IMR-90 (cell line): Measurements from ENCODE around the gene SOX3. TPM values are rescaled to one million over a fixed set of nuclear protein-coding genes. Genes with fewer than 3 reads are reported as not detected.

ENCODE experiments used
- ATAC-seq: fragments of 200-7000 bp; cut with Tn5 transposase; 2 replicates; pipeline ENCODE4 v1.9.1; 2020; ENCODE audit warnings: low read depth, mild to moderate bottlenecking, moderate library complexity
- BruUV-seq: library from RNA; stranded (reverse); fragments of 400-500 nt; replicated peaks from 2 replicates; lab custom pipeline; 2021; lab: Mats Ljungman, UMichigan
- CTCF ChIA-PET: fragments of 300-600 bp; formaldehyde crosslinking; extraction: SDS; loops from one replicate; lab custom pipeline; 2021; ENCODE audit warnings: antibody characterized with exemption; lab: Yijun Ruan, JAX
- POLR2A ChIA-PET: fragments of 300-600 bp; sonication (Branson Sonifier 250); formaldehyde crosslinking; loops from one replicate; lab custom pipeline; 2022; ENCODE audit warnings: antibody characterized with exemption; ENCODE audit not compliant: unreplicated experiment; lab: Charles Lee
- DNase-seq: peaks from one replicate; pipeline ENCODE4 v3.0.0; 2013
- H2AFZ ChIP-seq: replicated peaks from 2 replicates; pipeline ENCODE3; 2013; ENCODE audit warnings: low read length, mild to moderate bottlenecking; ENCODE audit not compliant: poor library complexity
- H2AK5ac ChIP-seq: 2 replicates; pipeline ENCODE4 v1.6.1; 2013; ENCODE audit warnings: low read depth, low read length, inconsistent platforms
- H2AK9ac ChIP-seq: replicated peaks from 2 replicates; pipeline ENCODE3; 2013; ENCODE audit warnings: mild to moderate bottlenecking, low read depth, low read length, moderate library complexity; ENCODE audit not compliant: poor library complexity
- H2BK120ac ChIP-seq: 2 replicates; pipeline ENCODE4 v1.6.1; 2013; ENCODE audit warnings: low read depth, low read length, inconsistent platforms
- H2BK15ac ChIP-seq: 3 replicates; pipeline ENCODE4 v1.6.1; 2013; ENCODE audit warnings: low read depth, low read length, inconsistent platforms
- H2BK20ac ChIP-seq: 2 replicates; pipeline ENCODE4 v1.6.1; 2013; ENCODE audit warnings: low read depth, mild to moderate bottlenecking, inconsistent platforms, low read length, moderate library complexity
- H2BK5ac ChIP-seq: 2 replicates; pipeline ENCODE4 v1.6.1; 2013; ENCODE audit warnings: mild to moderate bottlenecking, low read depth, low read length, inconsistent platforms; ENCODE audit not compliant: poor library complexity, severe bottlenecking
- H3K14ac ChIP-seq: replicated peaks from 2 replicates; pipeline ENCODE4 v1.6.1; 2013; ENCODE audit warnings: low read depth, low read length, inconsistent platforms
- H3K18ac ChIP-seq: 2 replicates; pipeline ENCODE4 v1.6.1; 2013; ENCODE audit warnings: low read depth, low read length, control low read depth
- H3K23ac ChIP-seq: 2 replicates; pipeline ENCODE4 v1.6.1; 2013; ENCODE audit warnings: low read depth, low read length, inconsistent platforms
- H3K27ac ChIP-seq: 2 replicates; pipeline ENCODE4 v1.5.1; 2013; ENCODE audit warnings: mild to moderate bottlenecking, control low read depth, low read length; ENCODE audit not compliant: insufficient read depth
- H3K27me3 ChIP-seq: 2 replicates; pipeline ENCODE4 v1.6.1; 2013; ENCODE audit warnings: low read length; ENCODE audit not compliant: control insufficient read depth, insufficient read depth
- H3K36me3 ChIP-seq: 2 replicates; pipeline ENCODE4 v1.6.1; 2013; ENCODE audit warnings: low read length, mixed read lengths; ENCODE audit not compliant: control insufficient read depth, insufficient read depth
- H3K4ac ChIP-seq: 2 replicates; pipeline ENCODE4 v1.6.1; 2013; ENCODE audit warnings: low read depth, low read length, inconsistent platforms
- H3K4me1 ChIP-seq: 2 replicates; pipeline ENCODE4 v1.6.1; 2013; ENCODE audit warnings: low read length, mixed read lengths; ENCODE audit not compliant: control insufficient read depth, insufficient read depth
- H3K4me2 ChIP-seq: 2 replicates; pipeline ENCODE4 v1.6.1; 2013; ENCODE audit warnings: low read depth, mild to moderate bottlenecking, control low read depth, low read length, moderate library complexity
- H3K4me3 ChIP-seq: 2 replicates; pipeline ENCODE4 v1.5.1; 2013; ENCODE audit warnings: low read depth, mild to moderate bottlenecking, control low read depth, low read length, moderate library complexity; ENCODE audit not compliant: insufficient read depth
- H3K56ac ChIP-seq: 2 replicates; pipeline ENCODE4 v1.6.1; 2013; ENCODE audit warnings: low read length, inconsistent platforms; ENCODE audit not compliant: insufficient read depth; ENCODE audit errors: extremely low read depth
- H3K79me1 ChIP-seq, 2 experiments: 2 replicates each; pipeline ENCODE4 v1.6.1; 2013; ENCODE audit warnings: low read length in 2 of 2, inconsistent platforms in 1 of 2, low read depth in 1 of 2
- H3K9ac ChIP-seq: 2 replicates; pipeline ENCODE4 v1.6.1; 2013; ENCODE audit warnings: low read depth, low read length, control low read depth
- H3K9me1 ChIP-seq: 2 replicates; pipeline ENCODE4 v1.6.1; 2013; ENCODE audit warnings: low read length, inconsistent platforms; ENCODE audit not compliant: insufficient read depth
- H3K9me3 ChIP-seq: 2 replicates; pipeline ENCODE4 v1.6.1; 2013; ENCODE audit warnings: low read length; ENCODE audit not compliant: control insufficient read depth, insufficient read depth
- H4K20me1 ChIP-seq: 2 replicates; pipeline ENCODE4 v1.6.1; 2013; ENCODE audit warnings: low read length, inconsistent platforms; ENCODE audit not compliant: insufficient read depth
- H4K5ac ChIP-seq: 2 replicates; pipeline ENCODE4 v1.6.1; 2013; ENCODE audit warnings: mild to moderate bottlenecking, low read depth, low read length, control low read depth
- H4K8ac ChIP-seq, 2 experiments: 2 replicates each; pipeline ENCODE4 v1.6.1; 2013; ENCODE audit warnings: low read depth in 2 of 2, low read length in 2 of 2, control low read depth in 1 of 2, inconsistent platforms in 1 of 2
- H4K91ac ChIP-seq: 2 replicates; pipeline ENCODE4 v1.6.1; 2013; ENCODE audit warnings: low read depth, low read length, inconsistent platforms; ENCODE audit not compliant: insufficient read depth
- POLR2A ChIP-seq: IDR thresholded peaks from 2 replicates; pipeline ENCODE4 v1.6.1; 2012; ENCODE audit warnings: mild to moderate bottlenecking, low read depth, low read length
- SMC3 ChIP-seq: fragments of 150-350 bp; IDR thresholded peaks from 2 replicates; pipeline ENCODE4 v1.6.1; 2016; ENCODE audit warnings: low read depth, mild to moderate bottlenecking, antibody characterized with exemption, low read length, moderate library complexity
- WGBS, 2 experiments: methylation state at CpG; one replicate each; pipeline versions ENCODE4 v1.1.5 to v1.1.7; 2013; ENCODE audit warnings: missing lambda C conversion rate in 2 of 2; ENCODE audit not compliant: insufficient read length in 1 of 2; ENCODE audit errors: extremely low coverage in 2 of 2; 5-methylcytosine and 5-hydroxymethylcytosine counted together
- dilution Hi-C: fragments of 300-500 bp; cut with HindIII; formaldehyde crosslinking; loops from one replicate; pipeline ENCODE4 v1.14.3; 2018; ENCODE audit warnings: low sequenced_read_pairs; ENCODE audit not compliant: unreplicated experiment
- in situ Hi-C: fragments of 300-500 bp; cut with MboI; formaldehyde crosslinking; loops from 3 replicates; pipeline ENCODE4 v1.14.3; 2019; ENCODE audit warnings: low sequenced_read_pairs, inconsistent platforms, mixed read lengths
- intact Hi-C: fragments of 100-400 bp; cut with micrococcal nuclease; formaldehyde crosslinking; loops from 2 replicates; pipeline ENCODE4 v1.10.0; 2022
- polyA plus RNA-seq, 3 experiments: library from polyadenylated mRNA; depleted of rRNA; stranded (reverse); fragments of >200 nt; gene quantifications; 2 replicates each; pipeline ENCODE4 v1.2.3, GENCODE V29; 2012; ENCODE audit warnings: low replicate concordance in 1 of 3
- total RNA-seq: library from RNA; depleted of rRNA; stranded (reverse); fragments of >200 nt; gene quantifications from 2 replicates; pipeline ENCODE4 v1.2.3, GENCODE V29; 2012
- TF ChIP-seq, protein P1 (sequence below): conservative IDR thresholded peaks from 2 replicates; pipeline ENCODE4 v1.5.1; 2012; ENCODE audit warnings: mild to moderate bottlenecking, low read depth, low read length, improper control_type of control experiment

Gene SOX3
- total and polyA plus RNA-seq, 2 of the 4 experiments (the other 2 are of a cell fraction) = 0.03 TPM; not detected in 1

DNA sequence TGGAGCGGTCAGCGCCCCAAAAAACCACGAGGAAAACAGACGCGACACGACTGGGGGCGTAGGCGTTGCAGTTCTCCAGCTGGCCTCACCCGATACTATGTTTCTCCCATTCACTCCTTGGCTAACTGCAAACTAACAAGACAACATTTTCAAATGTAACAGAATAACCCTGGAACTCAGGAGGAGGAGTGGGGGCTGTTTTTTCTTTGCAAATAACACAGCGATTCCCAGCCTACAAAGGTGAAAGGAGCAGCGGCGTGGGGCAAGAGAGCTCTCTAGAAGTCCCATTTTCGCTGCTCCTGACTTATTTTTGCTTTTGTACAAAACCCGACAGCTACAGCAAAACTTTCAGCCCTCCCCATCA lies 1.6 kb downstream of the SOX3 start:
- Histone ChIP-seq H2BK20ac (no peak overlapping the region), H2BK5ac (no peak overlapping the region), H3K9me1 (no peaks in the 10 kb centered on the region), H3K4me2 (no peak overlapping the region), H2AK9ac (no peak overlapping the region), H3K4ac (no peak overlapping the region), H3K9ac (no peak overlapping the region), H3K4me3 (no peak overlapping the region), H3K9me3 (peaks cover 10% of the 10 kb centered on the region; the same call in 1 of the 2 replicates), H4K5ac (no peak overlapping the region), H2BK120ac (no peak overlapping the region), H3K14ac (no peak overlapping the region), H4K20me1 (no peaks in the 10 kb centered on the region), H3K36me3 (no peaks in the 10 kb centered on the region), H4K91ac (no peak overlapping the region), H2BK15ac (no peak overlapping the region), H2AFZ (no peak overlapping the region), H4K8ac (no peak overlapping the region), H3K4me1 (no peaks in the 10 kb centered on the region), H3K27ac (no peak overlapping the region), H3K18ac (no peak overlapping the region), H2AK5ac (no peak overlapping the region), H3K23ac (no peak overlapping the region), H3K27me3 (peaks cover 72% of the 10 kb centered on the region), H3K56ac (no peak overlapping the region), H3K79me1 (no peaks in the 10 kb centered on the region)
- ATAC-seq = no peak
- in situ Hi-C loops (no loop called here), intact Hi-C loops (loop anchor here (10.0 kb wide), 1 partner anchor 448 kb away; no protein-coding TSS in a partner anchor), dilution Hi-C loops (no loop called here)
- no peak for DNase-seq
- no TSS peak for BruUV-seq
- TF ChIP-seq POLR2A = no peak
- TF ChIP-seq, protein P1, sequence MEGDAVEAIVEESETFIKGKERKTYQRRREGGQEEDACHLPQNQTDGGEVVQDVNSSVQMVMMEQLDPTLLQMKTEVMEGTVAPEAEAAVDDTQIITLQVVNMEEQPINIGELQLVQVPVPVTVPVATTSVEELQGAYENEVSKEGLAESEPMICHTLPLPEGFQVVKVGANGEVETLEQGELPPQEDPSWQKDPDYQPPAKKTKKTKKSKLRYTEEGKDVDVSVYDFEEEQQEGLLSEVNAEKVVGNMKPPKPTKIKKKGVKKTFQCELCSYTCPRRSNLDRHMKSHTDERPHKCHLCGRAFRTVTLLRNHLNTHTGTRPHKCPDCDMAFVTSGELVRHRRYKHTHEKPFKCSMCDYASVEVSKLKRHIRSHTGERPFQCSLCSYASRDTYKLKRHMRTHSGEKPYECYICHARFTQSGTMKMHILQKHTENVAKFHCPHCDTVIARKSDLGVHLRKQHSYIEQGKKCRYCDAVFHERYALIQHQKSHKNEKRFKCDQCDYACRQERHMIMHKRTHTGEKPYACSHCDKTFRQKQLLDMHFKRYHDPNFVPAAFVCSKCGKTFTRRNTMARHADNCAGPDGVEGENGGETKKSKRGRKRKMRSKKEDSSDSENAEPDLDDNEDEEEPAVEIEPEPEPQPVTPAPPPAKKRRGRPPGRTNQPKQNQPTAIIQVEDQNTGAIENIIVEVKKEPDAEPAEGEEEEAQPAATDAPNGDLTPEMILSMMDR = no peak
- no peak for TF ChIP-seq SMC3
- CTCF ChIA-PET = no interaction called here
- WGBS, 2 experiments = no CpG with 5 or more reads among the region's 14 CpGs
- POLR2A ChIA-PET = no interaction called here
